GM18517 (cell line): ENCODE measurements around the gene ZNRF2.
A peak's percentile ranks its signal among the peaks of the same experiment; 100 is the strongest.
"Not testable (repeated sequence)": the region's sequence is repeated elsewhere in the genome, so short reads cannot be mapped to it uniquely, and the experiment has no call there.

Experiments
- ATAC-seq: cut with Tn5 transposase; IDR thresholded peaks from one replicate; pipeline ENCODE4 v1.9.1; 2021; ENCODE audit warnings: mild to moderate bottlenecking, moderate library complexity; ENCODE audit not compliant: unreplicated experiment

ZNRF2 gene

DNA sequence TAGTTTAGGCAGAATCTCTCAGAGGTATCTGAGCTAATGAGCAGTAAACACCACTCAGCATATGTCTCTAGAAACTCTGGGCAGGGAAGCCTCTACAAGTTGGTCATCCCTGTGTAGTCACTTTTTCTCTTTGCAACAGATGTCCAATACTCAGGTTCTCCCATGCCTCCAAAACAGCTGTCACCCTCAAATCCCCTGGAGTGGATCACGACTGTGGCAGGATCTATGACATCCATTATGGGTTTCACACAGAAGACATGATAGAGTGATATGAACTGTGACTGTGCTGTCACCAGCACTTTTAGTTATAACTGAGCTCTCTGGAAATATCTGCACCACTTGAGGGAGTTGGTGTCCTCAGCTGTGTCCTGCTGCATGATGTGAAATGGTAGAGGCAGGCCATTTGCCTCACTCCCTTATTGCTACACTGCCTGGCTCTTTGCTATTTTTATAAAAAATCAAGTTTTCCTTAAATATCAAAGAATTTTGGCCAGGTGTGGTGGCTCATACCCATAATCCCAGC lies 24.1 kb upstream of the ZNRF2 start:
- ATAC-seq: no peak

DNA sequence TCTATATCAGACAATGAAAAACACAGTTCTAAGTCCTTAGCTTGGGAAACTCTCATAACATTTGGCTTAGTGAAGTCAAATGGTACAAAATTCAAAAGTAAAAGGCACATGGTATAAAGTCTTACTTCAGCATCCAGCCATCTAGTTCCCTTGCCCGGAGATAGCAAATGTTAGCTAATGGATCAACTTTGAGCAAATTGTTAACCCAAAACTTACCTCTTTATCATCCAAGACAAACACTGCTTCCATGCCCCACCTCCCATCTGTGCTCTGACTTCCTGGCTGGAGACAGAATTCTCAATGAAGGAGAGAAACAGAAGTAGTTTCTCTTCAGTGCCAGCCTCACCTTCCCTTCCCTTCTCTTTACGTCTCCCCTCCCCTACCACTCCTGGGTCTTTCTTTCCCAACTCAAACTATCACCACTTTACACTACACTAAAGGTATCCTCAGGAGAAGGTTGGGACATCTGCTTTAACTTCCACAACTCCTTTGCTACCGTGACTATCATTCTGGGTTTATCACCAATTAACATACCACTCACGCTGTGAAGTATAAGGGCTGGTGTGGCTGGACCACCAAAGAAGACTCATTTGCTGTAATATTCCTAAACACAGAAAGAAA lies 21.2 kb upstream of the ZNRF2 start:
- no peak for ATAC-seq

DNA sequence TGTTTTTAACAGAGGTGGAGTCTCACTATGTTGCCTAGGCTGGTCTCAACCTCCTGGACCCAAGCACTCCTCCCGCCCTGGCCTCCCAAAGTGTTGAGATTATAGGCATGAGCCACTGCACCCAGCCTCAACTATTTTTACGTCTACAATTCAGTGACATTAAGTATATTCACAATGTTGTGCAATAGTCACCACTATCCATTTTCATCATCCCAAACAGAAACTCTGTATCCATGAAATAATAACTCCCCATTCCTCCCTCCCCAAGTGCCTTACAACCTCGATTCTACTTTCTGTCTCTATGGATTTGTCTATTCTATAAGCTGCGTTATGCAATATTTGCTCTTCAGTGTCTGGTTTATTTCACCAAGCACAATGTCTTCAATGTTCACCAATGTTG lies 20.3 kb upstream of the ZNRF2 start:
- no peak for ATAC-seq

DNA sequence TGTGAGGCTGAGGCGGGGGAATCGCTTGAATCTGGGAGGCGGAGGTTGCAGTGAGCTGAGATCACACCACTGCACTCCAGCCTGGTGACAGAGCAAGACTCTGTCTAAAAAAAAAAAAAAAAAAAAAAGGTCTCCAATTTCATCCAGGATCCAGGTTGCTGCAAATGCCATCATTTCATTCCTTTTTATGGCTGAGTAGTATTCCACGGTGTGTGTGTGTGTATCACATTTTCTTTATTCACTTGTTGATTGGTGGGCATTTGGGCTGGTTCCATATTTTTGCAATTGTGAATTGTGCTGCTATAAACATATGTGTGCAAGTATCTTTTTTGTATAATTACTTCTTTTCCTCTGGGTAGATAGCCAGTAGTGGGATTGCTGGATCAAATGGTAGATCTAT lies 19.2 kb upstream of the ZNRF2 start:
- not testable (repeated sequence) for ATAC-seq

DNA sequence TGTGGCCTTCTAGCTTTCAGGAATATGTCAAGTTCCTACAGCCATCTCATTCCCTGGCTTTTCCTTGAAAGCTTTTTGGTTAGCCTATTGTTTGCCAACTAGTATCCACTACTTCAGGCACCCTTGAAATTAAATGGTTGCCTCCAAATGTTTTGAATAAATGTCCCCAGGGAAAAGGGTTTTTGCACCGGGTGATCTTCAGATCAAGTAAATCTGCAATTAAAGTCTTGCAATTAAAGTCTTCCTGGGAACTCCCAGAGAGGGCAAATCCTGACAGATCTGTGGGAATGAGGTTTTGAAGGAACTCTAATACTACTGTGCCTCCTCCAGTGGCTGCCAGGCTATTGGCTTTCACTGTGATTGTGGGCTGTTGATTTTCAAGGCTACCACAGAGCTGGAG lies 17.7 kb upstream of the ZNRF2 start:
- ATAC-seq: no peak

DNA sequence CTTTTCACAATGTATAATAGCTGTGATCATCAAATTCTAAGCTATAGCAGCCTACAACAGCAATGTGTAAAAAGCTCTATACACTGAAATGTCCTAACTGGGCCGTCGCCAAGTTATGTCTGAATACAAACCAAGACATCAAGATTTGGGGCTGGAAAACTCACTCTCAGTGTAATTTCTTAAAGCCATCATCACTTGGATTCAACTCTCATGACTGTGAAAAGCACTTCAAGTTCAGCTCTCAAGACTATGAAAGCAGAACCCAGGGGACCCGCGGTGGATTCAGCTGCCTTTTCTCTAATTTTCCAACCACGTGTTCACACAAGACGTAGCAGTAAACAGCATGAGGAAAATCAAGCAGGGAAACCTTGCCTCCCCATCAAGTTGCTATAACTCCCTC lies 15.8 kb upstream of the ZNRF2 start:
- ATAC-seq: no peak

DNA sequence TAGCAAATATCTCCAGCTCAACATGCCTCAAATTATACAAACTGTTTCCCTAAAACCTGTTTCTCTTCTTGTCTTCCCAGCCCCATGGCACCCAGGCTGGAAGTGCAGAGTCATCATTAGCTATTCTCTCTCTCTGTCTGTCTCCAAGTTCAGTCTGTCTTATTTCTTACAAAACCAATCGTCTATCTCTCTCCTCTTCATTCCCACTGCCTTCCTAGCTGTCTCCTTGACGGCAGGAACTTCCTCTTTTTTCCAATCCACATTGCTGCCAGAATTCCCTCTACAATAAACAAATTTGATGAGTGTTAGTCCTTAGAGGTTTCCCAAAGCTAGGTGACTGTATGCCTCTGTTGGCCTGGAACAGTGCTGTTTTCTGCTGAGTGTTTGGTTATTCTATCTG lies 14.9 kb upstream of the ZNRF2 start:
- no peak for ATAC-seq

DNA sequence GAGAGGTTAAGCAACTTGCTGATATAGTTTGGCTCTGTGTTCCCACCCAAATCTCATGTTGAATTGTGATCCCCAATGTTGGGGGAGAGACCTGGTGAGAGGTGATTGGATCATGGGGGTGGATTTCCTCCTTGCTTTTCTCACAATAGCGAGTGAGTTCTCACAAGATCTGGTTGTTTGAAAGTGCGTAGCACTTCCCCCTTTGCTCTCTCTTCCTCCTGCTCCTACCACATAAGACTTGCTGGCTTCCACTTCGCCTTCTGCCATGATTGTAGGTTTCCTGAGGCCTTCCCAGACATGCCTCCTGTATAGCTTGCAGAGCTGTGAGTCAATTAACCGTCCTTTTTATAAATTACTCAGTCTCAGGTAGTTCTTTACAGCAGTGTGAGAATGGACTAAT lies 13.5 kb upstream of the ZNRF2 start:
- no peak for ATAC-seq

DNA sequence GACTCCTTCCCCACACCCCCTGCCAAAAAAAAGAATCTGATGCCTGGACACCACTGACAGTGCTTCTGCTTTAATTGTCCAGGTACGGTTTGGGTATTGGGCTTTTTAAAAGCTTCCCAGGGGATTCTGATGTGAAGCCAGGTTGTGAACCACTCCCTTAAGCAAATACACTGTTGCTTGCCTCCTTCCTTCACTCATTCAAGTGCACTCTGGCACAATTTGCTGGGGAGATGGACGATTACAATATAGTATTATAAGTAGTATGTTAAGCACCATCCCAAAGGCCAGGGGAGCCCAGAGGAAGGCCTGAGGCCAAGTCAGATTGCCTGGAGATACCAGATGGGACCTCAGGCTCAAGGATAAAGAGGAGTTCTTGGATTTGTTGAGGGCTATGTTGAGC lies 12.3 kb upstream of the ZNRF2 start:
- no peak for ATAC-seq

DNA sequence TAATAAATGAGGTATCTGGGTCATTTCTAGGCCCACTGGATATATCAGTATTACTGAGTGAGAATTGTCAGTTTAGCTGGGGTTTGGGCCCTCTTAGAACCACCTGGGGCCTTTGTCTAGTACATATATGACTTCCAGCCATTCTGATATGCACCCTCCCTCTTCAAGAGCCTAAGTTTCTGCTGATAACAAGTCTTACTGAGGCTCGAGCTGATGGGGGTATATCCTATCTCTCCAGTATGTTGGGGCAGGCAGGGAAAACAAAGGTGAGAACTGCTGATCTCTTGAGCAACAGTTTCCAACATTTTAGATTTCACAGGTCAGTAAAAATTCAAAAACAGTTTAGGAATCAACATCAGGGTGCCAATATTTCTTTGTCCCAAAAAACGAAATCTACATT lies 10.8 kb upstream of the ZNRF2 start:
- no peak for ATAC-seq

DNA sequence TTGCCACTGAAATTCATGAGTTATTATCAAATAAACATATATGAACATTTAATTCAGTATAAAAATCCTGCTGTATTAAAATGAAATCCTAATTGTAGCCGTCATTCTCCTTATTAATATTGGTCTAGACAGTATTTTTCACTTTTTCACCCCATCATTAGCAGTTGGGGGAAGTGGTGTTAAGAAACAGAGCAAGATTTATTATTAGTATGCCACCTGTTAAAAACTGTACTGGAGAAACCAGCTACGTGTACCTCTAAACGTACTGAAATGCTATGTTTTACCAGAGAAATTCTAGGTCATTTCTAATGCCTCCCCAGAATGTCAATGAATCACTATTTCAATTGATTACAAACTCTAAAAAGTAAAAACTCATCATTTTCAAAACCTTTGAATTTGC lies 9.8 kb upstream of the ZNRF2 start:
- no peak for ATAC-seq

DNA sequence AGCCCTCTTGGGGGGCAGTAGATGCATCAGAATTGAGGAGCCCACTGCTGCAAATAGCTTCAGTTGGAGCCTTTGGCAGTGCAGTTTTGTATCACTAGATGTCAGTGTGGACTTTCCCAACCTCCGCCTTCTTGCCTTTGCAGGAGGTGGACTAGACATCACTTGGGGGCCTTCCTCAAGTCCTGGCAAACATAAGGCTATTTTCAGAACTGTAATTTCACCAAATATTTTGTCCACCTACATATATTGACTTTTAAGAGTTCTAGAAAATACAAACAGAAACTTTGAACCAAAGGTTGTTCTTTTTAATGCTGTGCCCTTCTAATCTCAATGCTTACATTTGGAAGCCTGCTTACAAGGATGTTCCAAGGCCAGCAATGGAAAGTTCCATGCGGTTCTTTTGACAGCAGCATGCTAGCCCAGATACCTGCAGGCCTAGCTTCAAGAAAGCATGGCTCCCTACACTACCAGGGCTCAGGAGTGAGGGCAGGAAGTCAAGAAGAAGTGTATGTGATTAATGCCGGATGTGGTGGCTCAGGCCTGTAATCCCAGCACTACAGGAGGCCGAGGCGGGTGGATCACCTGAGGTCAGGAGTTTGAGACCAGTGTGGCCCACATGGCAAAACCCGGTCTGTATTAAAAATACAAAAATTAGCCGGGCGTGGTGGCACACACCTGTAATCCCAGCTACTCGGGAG lies 8.0 kb upstream of the ZNRF2 start:
- ATAC-seq: no peak

DNA sequence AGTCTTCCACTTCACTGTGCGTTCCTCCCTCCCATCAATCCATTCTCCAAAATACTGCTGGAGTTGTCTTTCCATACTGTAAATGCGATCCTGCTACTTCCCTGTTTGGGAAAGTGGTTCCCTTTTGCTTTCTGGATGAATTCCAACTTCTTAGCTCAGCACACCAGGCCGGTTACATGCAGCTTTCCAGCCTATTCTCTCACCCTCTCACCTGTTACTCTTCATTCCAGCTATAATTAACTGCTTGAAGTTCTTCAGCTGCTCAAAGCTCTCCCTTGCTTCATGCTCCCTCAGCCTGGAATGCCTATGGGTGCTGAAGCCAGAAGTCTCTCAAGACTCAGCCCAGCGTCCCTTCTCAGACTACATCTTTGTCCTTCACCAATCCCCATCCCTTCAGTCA lies 6.0 kb upstream of the ZNRF2 start:
- no peak for ATAC-seq

DNA sequence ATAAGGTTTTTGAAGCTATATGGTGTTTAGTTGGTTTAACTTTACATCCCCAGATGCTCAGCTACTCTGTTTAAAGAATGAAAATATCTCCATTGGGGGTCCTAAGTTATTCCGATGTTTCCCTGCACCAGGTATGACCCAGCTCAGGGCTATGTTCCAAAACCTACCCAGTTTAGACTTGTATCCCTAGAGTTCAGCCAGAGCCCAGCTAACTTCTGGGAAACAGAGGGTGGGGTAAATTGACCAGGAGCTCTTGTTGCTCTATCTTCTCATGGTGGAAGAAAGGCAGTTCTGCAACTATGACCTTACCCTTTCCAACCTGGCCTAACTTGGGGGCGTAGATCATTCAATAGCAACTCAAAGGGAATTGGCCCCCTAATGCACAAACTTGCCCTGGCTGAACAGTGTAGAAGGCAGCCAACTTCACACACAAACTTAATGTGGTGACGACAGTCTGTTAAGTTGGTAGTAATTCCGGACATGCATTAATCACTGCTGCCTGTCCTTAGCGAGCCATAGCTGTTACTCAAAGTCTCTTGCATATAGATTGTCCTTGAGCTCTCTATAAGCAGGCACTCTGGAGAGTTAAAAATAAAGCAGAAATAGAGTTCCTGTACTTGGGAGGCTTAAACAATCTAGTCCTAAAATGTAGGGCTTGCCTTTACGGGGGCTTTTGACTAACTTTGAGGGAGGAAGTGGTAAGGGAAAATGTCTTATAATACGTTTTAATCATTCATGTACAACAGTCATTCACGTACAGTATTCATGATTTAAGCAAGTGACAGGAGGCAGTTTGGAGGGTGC lies 5.3 kb upstream of the ZNRF2 start:
- ATAC-seq: no peak

DNA sequence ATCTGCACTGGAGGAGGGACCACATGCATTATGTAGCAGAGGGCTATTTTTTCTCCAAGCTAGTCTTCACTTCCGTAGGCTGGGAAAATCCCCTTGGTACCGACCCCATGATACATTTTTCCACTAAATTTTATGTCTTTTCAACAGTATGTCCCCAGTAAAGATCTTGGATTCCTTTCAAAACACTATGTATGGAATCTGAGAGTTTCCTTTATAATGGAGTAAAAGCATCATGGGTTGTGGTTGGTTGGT lies 4.8 kb upstream of the ZNRF2 start:
- no peak for ATAC-seq

DNA sequence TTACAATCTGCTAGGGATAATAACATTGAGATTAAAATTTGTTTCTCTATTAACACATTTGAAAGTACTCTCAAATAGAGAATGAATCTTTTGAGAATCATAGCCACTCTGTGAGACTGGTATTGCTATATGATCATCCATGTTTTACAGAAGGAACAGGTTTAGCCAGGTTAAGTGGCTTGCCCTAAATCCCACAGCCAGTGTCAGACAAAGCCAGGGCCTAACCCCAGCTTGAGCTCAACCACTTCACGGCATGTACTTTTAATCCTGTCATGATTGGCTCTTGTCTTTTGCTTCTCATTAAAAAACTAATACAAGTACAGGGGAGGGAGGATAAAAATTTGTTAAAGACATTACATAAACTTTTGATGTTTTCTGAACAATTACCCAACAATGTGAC lies 3.8 kb upstream of the ZNRF2 start:
- no peak for ATAC-seq

DNA sequence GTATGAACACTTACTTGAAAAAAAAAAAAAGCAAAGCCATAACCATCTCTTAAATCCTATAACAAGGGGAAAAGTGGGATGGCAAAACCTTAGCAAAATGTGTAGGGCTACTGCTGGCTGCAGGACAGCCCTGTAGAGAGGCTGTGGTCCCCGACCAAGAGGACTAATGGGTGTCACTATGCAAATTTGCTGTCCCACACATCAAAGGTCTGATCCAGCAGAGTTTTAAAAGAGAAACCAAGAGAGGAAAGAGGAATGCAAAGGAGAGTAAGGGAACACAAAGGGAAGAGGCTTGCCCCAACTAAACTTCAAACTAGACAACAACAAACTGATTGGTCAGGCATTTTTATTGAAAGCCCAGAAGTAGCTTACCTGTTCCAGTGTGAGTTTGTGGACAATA lies 3.1 kb upstream of the ZNRF2 start:
- ATAC-seq: no peak

DNA sequence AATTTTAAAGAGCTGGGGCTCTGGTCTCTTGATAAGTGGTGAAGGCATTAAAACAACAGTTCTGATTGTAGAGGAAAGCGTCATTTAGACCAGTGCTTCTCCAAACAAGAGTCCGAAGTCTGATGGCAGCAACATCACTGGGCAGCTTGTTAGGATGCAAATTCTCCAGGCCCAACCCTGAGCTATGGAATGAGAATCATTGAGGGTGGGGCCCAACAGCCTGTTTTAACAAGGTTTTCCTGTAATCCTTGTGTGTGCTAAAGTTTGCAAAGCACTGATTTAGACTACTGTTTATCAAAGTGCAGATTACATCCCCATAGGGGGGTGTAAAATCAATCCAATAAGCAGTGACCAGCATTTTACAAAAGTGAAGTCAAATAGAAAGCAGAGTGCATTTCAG lies 2.6 kb upstream of the ZNRF2 start:
- ATAC-seq: no peak

DNA sequence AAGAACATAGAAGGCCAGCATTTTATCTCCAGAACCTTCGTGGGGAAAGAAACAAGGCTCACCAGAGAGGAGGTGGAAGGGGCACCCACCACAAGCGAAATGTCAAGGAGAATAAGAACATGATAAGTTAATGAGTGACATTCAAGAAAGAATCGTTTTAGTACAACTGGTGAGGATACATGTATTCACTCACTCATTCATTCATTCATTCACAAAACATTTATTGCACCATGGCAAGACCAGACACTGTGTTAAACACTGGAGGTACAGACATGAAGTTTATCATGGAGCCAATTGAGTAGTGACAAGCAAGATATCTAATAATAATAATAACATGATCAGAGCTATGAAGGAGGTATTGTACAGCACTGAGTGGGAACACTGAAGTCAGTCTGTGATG lies 1.7 kb upstream of the ZNRF2 start:
- ATAC-seq: no peak

DNA sequence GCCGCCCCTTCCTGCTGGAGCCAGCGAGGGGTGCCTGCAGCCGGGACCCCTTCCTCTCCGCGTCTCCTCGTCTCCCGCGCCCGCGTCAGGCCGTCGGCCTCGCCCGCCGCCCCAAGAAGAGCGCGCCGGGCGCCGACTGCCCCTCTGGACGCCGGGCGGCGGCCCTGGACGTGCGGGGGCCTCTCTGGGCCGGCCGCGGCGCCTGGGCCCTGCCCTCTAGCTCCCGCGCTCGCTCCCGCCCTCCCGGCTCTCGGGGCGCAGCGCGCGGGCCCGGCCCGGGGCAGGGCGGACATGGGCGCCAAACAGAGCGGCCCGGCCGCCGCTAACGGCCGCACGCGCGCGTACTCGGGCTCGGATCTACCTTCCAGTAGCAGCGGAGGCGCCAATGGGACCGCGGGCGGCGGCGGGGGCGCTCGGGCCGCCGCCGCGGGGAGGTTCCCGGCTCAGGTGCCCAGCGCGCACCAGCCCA lies 704 bp downstream of the ZNRF2 start:
- ATAC-seq: peak; percentile 19

DNA sequence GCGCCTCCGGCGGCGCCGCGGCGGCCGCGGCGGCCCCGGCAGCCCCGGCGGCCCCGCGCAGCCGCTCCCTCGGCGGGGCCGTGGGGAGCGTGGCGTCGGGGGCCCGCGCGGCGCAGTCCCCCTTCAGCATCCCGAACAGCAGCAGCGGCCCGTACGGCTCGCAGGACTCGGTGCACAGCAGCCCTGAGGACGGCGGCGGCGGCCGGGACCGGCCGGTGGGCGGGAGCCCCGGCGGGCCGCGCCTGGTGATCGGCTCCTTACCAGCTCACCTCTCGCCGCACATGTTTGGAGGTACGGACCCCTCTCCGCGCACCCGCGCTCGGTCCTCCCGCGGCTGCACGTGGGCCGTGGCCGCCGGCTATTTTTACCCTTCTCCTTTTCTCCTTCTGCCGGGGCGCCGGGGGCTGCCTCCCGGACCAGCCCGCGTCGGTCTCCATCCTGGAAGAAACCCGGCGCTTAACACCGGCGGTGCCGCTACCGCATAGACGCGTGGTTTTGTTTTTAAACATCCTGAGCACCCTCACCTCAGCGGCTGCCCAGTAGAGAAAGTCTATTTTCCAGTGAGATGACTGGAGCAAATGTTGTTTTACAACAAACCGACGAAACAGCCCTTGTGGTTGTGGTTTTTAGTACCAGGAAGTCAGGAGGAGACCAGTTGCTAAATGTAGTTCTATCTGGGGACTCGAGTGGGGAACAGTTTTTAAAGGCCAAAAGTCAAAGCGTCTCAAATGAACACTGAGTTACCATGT lies 1.3 kb downstream of the ZNRF2 start:
- ATAC-seq: no peak

DNA sequence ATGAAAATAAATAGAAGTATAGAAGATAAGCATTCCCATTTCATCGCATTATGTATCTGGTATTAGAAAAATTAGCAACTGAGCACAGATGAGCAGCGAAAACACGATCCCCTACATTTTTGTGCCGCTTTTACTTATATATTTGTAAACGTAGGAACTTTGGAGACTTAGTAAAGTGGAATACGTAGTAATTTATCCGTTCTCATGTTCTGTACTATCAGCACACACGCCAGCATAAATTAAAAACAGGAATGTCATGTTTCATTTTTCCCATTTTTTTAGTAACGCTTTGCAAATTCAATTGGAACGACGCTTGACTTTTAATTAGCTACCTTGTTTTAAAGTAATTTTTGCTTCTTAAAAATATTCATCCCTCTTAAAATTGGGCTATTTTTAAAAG lies 2.4 kb downstream of the ZNRF2 start:
- ATAC-seq: no peak
